ENCODE measurements around the gene BAIAP3.
"Not testable (repeated sequence)": the region's sequence is repeated elsewhere in the genome, so short reads cannot be mapped to it uniquely, and the experiment has no call there.

BAIAP3 gene

GRCh38 chr16:1333149-1333812 is at the start of gene BAIAP3:
BAIAP3 (plus strand) TSS chr16:1333645; CDS start chr16:1338550, 4,905 bp downstream.
- Histone ChIP-seq H3K27me3 (ENCODE audit: low read depth) (peaks cover 60% of the 10 kb centered on the region), H3K4me3 (peak within 1 kb of the TSS; percentile 14), H3K4me1 (no peaks in the 10 kb centered on the region), H3K9me3 (peaks cover 5% of the 10 kb centered on the region; the same call in 1 of the 2 replicates), H3K36me3 (replicated peaks) (no peaks in the 10 kb centered on the region)
- peak in 1 of 2 experiments; percentile 70 for DNase-seq (ENCODE audit: low spot score in 2 of 2)
- in situ Hi-C loops (cut with MboI; ENCODE audit: low sequenced_read_pairs), result no loop called here

GRCh38 chr16:1283996-1284616 is 49.3 kb upstream of the BAIAP3 start:
- Histone ChIP-seq H3K4me3 (no peak overlapping the region), H3K27me3 (ENCODE audit: low read depth) (peaks cover 49% of the 10 kb centered on the region), H3K36me3 (replicated peaks) (no peaks in the 10 kb centered on the region), H3K4me1 (no peaks in the 10 kb centered on the region), H3K9me3 (no peaks in the 10 kb centered on the region)
- DNase-seq (ENCODE audit: low spot score in 2 of 2), result no peak
- in situ Hi-C loops (cut with MboI; ENCODE audit: low sequenced_read_pairs), result no loop called here

GRCh38 chr16:1285669-1286512 is 47.6 kb upstream of the BAIAP3 start:
- no peak overlapping the region for H3K4me3 ChIP-seq
- in situ Hi-C loops (cut with MboI; ENCODE audit: low sequenced_read_pairs), result no loop called here
- H3K4me1 ChIP-seq, result no peaks in the 10 kb centered on the region
- H3K36me3 ChIP-seq (replicated peaks), result no peaks in the 10 kb centered on the region
- no peaks in the 10 kb centered on the region for H3K9me3 ChIP-seq
- peaks cover 63% of the 10 kb centered on the region for H3K27me3 ChIP-seq (ENCODE audit: low read depth)
- DNase-seq (ENCODE audit: low spot score in 2 of 2), result no peak

- H3K4me3 ChIP-seq, result no peak overlapping the region
- no peaks in the 10 kb centered on the region for H3K4me1 ChIP-seq
- no peak for DNase-seq (ENCODE audit: low spot score in 2 of 2)
- H3K9me3 ChIP-seq, result no peaks in the 10 kb centered on the region
- in situ Hi-C loops (cut with MboI; ENCODE audit: low sequenced_read_pairs), result no loop called here
- no peaks in the 10 kb centered on the region for H3K36me3 ChIP-seq (replicated peaks)
- H3K27me3 ChIP-seq (ENCODE audit: low read depth), result peaks cover 67% of the 10 kb centered on the region
Observed at GRCh38 chr16:1286513-1287094, 46.8 kb upstream of the BAIAP3 start.

GRCh38 chr16:1287982-1288670 is 45.3 kb upstream of the BAIAP3 start:
- no peaks in the 10 kb centered on the region for H3K4me1 ChIP-seq
- H3K9me3 ChIP-seq, result no peaks in the 10 kb centered on the region
- peaks cover 66% of the 10 kb centered on the region for H3K27me3 ChIP-seq (ENCODE audit: low read depth)
- in situ Hi-C loops (cut with MboI; ENCODE audit: low sequenced_read_pairs), result no loop called here
- H3K36me3 ChIP-seq (replicated peaks), result no peaks in the 10 kb centered on the region
- H3K4me3 ChIP-seq, result no peak overlapping the region
- DNase-seq (ENCODE audit: low spot score in 2 of 2), result no peak

GRCh38 chr16:1288813-1289476 is 44.5 kb upstream of the BAIAP3 start:
- in situ Hi-C loops (cut with MboI; ENCODE audit: low sequenced_read_pairs), result no loop called here
- H3K27me3 ChIP-seq (ENCODE audit: low read depth), result peaks cover 58% of the 10 kb centered on the region
- no peaks in the 10 kb centered on the region for H3K4me1 ChIP-seq
- H3K36me3 ChIP-seq (replicated peaks), result no peaks in the 10 kb centered on the region
- no peaks in the 10 kb centered on the region for H3K9me3 ChIP-seq
- no peak for DNase-seq (ENCODE audit: low spot score in 2 of 2)
- H3K4me3 ChIP-seq, result no peak overlapping the region

- in situ Hi-C loops (cut with MboI; ENCODE audit: low sequenced_read_pairs), result no loop called here
- no peaks in the 10 kb centered on the region for H3K36me3 ChIP-seq (replicated peaks)
- H3K9me3 ChIP-seq, result no peaks in the 10 kb centered on the region
- no peak for DNase-seq (ENCODE audit: low spot score in 2 of 2)
- no peak overlapping the region for H3K4me3 ChIP-seq
- peaks cover 56% of the 10 kb centered on the region for H3K27me3 ChIP-seq (ENCODE audit: low read depth)
- no peaks in the 10 kb centered on the region for H3K4me1 ChIP-seq
Observed at GRCh38 chr16:1289477-1289866, 44.0 kb upstream of the BAIAP3 start.

GRCh38 chr16:1290063-1290501 is 43.4 kb upstream of the BAIAP3 start:
- no peaks in the 10 kb centered on the region for H3K36me3 ChIP-seq (replicated peaks)
- H3K4me1 ChIP-seq, result no peaks in the 10 kb centered on the region
- H3K9me3 ChIP-seq, result no peaks in the 10 kb centered on the region
- peaks cover 56% of the 10 kb centered on the region for H3K27me3 ChIP-seq (ENCODE audit: low read depth)
- in situ Hi-C loops (cut with MboI; ENCODE audit: low sequenced_read_pairs), result no loop called here
- no peak overlapping the region for H3K4me3 ChIP-seq
- DNase-seq (ENCODE audit: low spot score in 2 of 2), result no peak

GRCh38 chr16:1290860-1291575 is 42.4 kb upstream of the BAIAP3 start:
- Histone ChIP-seq H3K36me3 (replicated peaks) (no peaks in the 10 kb centered on the region), H3K27me3 (ENCODE audit: low read depth) (peaks cover 49% of the 10 kb centered on the region), H3K4me1 (no peaks in the 10 kb centered on the region), H3K9me3 (no peaks in the 10 kb centered on the region), H3K4me3 (no peak overlapping the region)
- in situ Hi-C loops (cut with MboI; ENCODE audit: low sequenced_read_pairs), result no loop called here
- no peak for DNase-seq (ENCODE audit: low spot score in 2 of 2)

- Histone ChIP-seq H3K36me3 (replicated peaks) (no peaks in the 10 kb centered on the region), H3K4me3 (no peak overlapping the region), H3K9me3 (no peaks in the 10 kb centered on the region), H3K27me3 (ENCODE audit: low read depth) (peaks cover 45% of the 10 kb centered on the region), H3K4me1 (no peaks in the 10 kb centered on the region)
- in situ Hi-C loops (cut with MboI; ENCODE audit: low sequenced_read_pairs), result no loop called here
- DNase-seq (ENCODE audit: low spot score in 2 of 2), result no peak
Observed at GRCh38 chr16:1291576-1291974, 41.9 kb upstream of the BAIAP3 start.

GRCh38 chr16:1292208-1292607 is 41.2 kb upstream of the BAIAP3 start:
- H3K4me3 ChIP-seq; H3K4me1 ChIP-seq; H3K9me3 ChIP-seq; in situ Hi-C loops (cut with MboI; ENCODE audit: low sequenced_read_pairs); DNase-seq (ENCODE audit: low spot score in 2 of 2); H3K36me3 ChIP-seq (replicated peaks): not testable (repeated sequence)
- H3K27me3 ChIP-seq (ENCODE audit: low read depth), result peaks cover 43% of the 10 kb centered on the region

- H3K4me1 ChIP-seq; H3K9me3 ChIP-seq; H3K4me3 ChIP-seq; H3K36me3 ChIP-seq (replicated peaks); in situ Hi-C loops (cut with MboI; ENCODE audit: low sequenced_read_pairs); DNase-seq (ENCODE audit: low spot score in 2 of 2): not testable (repeated sequence)
- peaks cover 42% of the 10 kb centered on the region for H3K27me3 ChIP-seq (ENCODE audit: low read depth)
Observed at GRCh38 chr16:1292808-1293207, 40.6 kb upstream of the BAIAP3 start.
